Hepatocyte (in vitro differentiated cells): ENCODE data around the gene OPRL1.

Experiments
- EZH2 ChIP-seq: fragments of 200-600 bp; sonication (generic); IDR thresholded peaks from 2 replicates; pipeline ENCODE4 v1.6.1; 2016; ENCODE audit warnings: antibody characterized with exemption, mild to moderate bottlenecking, borderline replicate concordance
- EZH2phosphoT487 ChIP-seq: fragments of 200-600 bp; sonication (generic); IDR thresholded peaks from one replicate; pipeline ENCODE4 v1.6.1; 2018; ENCODE audit warnings: antibody characterized with exemption, mild to moderate bottlenecking, low read depth, moderate library complexity; ENCODE audit not compliant: unreplicated experiment, severe bottlenecking
- TF ChIP-seq, protein P1 (sequence below): fragments of 200-600 bp; sonication (generic); IDR thresholded peaks from 2 replicates; pipeline ENCODE4 v1.5.1; 2016; ENCODE audit warnings: antibody characterized with exemption, mild to moderate bottlenecking; ENCODE audit not compliant: poor library complexity

DNA sequence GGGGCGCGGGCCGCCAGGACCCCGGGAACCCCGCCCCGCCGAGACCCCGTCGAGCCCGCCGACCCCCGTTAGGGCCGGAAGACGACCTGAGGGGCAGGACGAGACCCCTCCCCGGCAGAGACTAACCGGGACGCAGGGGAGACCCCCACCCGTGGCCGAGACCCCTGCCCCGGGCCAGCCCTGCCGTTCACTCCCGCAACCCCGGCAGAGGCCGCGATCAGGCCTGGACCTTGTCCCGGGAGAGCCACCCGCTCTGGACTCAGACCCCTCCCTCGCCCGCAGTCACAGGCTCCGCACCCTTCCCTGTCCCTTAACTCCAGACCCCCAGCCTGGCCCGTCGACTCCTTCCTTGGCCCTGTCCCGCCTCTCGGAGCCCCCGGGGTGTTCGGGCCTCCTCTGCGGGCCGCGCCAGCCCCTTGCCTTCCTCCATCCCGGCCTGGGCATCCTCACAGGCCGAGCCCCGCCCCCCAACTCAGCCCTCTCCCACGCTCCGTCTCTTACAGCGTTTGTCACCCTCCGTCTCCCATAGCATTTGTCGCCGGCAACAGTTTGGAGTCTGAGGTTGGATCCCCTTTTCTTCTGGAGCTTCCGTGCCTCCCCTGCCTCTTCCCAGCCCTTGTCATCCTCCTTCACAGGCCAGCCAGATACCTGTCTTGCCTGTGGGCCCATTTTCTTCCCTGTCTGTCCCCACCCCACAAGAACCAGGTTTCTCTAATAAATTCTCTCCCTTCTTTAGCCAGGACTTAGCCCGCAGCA lies 16.3 kb upstream of the OPRL1 start:
- TF ChIP-seq, protein P1, sequence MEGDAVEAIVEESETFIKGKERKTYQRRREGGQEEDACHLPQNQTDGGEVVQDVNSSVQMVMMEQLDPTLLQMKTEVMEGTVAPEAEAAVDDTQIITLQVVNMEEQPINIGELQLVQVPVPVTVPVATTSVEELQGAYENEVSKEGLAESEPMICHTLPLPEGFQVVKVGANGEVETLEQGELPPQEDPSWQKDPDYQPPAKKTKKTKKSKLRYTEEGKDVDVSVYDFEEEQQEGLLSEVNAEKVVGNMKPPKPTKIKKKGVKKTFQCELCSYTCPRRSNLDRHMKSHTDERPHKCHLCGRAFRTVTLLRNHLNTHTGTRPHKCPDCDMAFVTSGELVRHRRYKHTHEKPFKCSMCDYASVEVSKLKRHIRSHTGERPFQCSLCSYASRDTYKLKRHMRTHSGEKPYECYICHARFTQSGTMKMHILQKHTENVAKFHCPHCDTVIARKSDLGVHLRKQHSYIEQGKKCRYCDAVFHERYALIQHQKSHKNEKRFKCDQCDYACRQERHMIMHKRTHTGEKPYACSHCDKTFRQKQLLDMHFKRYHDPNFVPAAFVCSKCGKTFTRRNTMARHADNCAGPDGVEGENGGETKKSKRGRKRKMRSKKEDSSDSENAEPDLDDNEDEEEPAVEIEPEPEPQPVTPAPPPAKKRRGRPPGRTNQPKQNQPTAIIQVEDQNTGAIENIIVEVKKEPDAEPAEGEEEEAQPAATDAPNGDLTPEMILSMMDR = no peak
- TF ChIP-seq EZH2 (no peak), EZH2phosphoT487 (no peak)
